UCSD-AML1 (cell line): ENCODE measurements around the gene ABCF3.

ENCODE experiments used
- DNase-seq: peaks from one replicate; lab custom pipeline; 2025; ENCODE audit not compliant: unreplicated experiment; lab: John Stamatoyannopoulos, UW

Gene ABCF3

GRCh38 chr3:184166671-184167070, 19.3 kb upstream of the ABCF3 start:
- no peak for DNase-seq

- no peak for DNase-seq
Observed at GRCh38 chr3:184167786-184168185, 18.2 kb upstream of the ABCF3 start.

GRCh38 chr3:184168363-184169120, 17.5 kb upstream of the ABCF3 start:
- no peak for DNase-seq

- DNase-seq, result no peak
Observed at GRCh38 chr3:184169896-184170875, 15.8 kb upstream of the ABCF3 start.

GRCh38 chr3:184171562-184171961, 14.4 kb upstream of the ABCF3 start:
- no peak for DNase-seq

GRCh38 chr3:184172681-184173373, 13.2 kb upstream of the ABCF3 start:
- no peak for DNase-seq

GRCh38 chr3:184173374-184173722, 12.7 kb upstream of the ABCF3 start:
- DNase-seq, result no peak

GRCh38 chr3:184174284-184174645, 11.7 kb upstream of the ABCF3 start:
- DNase-seq, result no peak

- peak; percentile 98 for DNase-seq
Observed at GRCh38 chr3:184174646-184175492, 11.1 kb upstream of the ABCF3 start, which contains the start of gene AP2M1. AP2M1 (plus strand) TSS chr3:184174855; CDS start chr3:184176994, 2,139 bp downstream.

- no peak for DNase-seq
Observed at GRCh38 chr3:184175506-184175905, 10.5 kb upstream of the ABCF3 start.

- no peak for DNase-seq
Observed at GRCh38 chr3:184175981-184176376, 10.0 kb upstream of the ABCF3 start.

GRCh38 chr3:184176377-184177330, 9.3 kb upstream of the ABCF3 start:
- DNase-seq, result peak; percentile 49

- DNase-seq, result no peak
Observed at GRCh38 chr3:184177331-184177731, 8.7 kb upstream of the ABCF3 start.

- DNase-seq, result no peak
Observed at GRCh38 chr3:184177767-184178306, 8.2 kb upstream of the ABCF3 start.

- DNase-seq, result no peak
Observed at GRCh38 chr3:184178521-184179138, 7.4 kb upstream of the ABCF3 start.

- no peak for DNase-seq
Observed at GRCh38 chr3:184180165-184180564, 5.8 kb upstream of the ABCF3 start.

GRCh38 chr3:184181596-184181995, 4.4 kb upstream of the ABCF3 start:
- no peak for DNase-seq

- DNase-seq, result no peak
Observed at GRCh38 chr3:184183679-184184078, 2.3 kb upstream of the ABCF3 start.
